GM12878 (cell line): ENCODE measurements around the gene NFYC. TPM values are rescaled to one million over a fixed set of nuclear protein-coding genes. Genes with fewer than 3 reads are reported as not detected.

Experiments used
- CEBPB ChIP-seq, 2 experiments: fragments of 150-350 bp in 1 of 2; IDR thresholded peaks; 2 replicates each; pipeline ENCODE4 v1.6.1; 2012 to 2014; ENCODE audit warnings: low read depth in 2 of 2, low read length in 2 of 2, borderline replicate concordance in 1 of 2, inconsistent platforms in 1 of 2
- MAX ChIP-seq: IDR thresholded peaks from 2 replicates; pipeline ENCODE4 v1.6.1; 2012; ENCODE audit warnings: low read depth, low read length, improper control_type of control experiment
- NR2C2 ChIP-seq: IDR thresholded peaks from 2 replicates; pipeline ENCODE4 v1.6.1; 2011; ENCODE audit warnings: borderline replicate concordance, low read depth; ENCODE audit not compliant: control insufficient read depth, insufficient read length
- PKNOX1 ChIP-seq: fragments of 450-650 bp; IDR thresholded peaks from 2 replicates; pipeline ENCODE4 v1.6.1; 2016; ENCODE audit warnings: mild to moderate bottlenecking
- RUNX3 ChIP-seq: IDR thresholded peaks from 2 replicates; pipeline ENCODE4 v1.6.1; 2012; ENCODE audit warnings: low read length, inconsistent platforms
- SUPT20H ChIP-seq: IDR thresholded peaks from 2 replicates; pipeline ENCODE4 v1.6.1; 2011; ENCODE audit warnings: low read depth, mild to moderate bottlenecking, low read length, moderate library complexity, borderline replicate concordance; ENCODE audit not compliant: control insufficient read depth
- ZBTB4 ChIP-seq: fragments of 450-650 bp; formaldehyde crosslinking; IDR thresholded peaks from 2 replicates; pipeline ENCODE4 v1.4.0; 2022; ENCODE audit warnings: mild to moderate bottlenecking, moderate library complexity
- polyA plus RNA-seq, 11 experiments: library from polyadenylated mRNA; depleted of rRNA in 4 of 11; unstranded in 6 of 11; stranded (reverse) in 5 of 11; fragments of >200 nt; fragmentation: Nextera tagmentation in 4 of 11; fragmentation: Illumina TruSeq in 1 of 11; extraction: Ambion mirVana in 4 of 11; extraction: Trizol in 1 of 11; gene quantifications; 1 replicate in 1 of 11; 2 replicates in 10 of 11; pipeline versions ENCODE4 v1.2.1 to v1.2.3, GENCODE V29; 2011 to 2016; ENCODE audit warnings: inconsistent platforms in 2 of 11, missing spikeins in 2 of 11, low read depth in 1 of 11
- total RNA-seq, 4 experiments: library from RNA; depleted of rRNA in 3 of 4; stranded (reverse); fragments of >200 nt in 3 of 4; fragmentation: Illumina TruSeq in 1 of 4; extraction: Trizol in 1 of 4; gene quantifications; 2 replicates each; pipeline versions ENCODE4 v1.2.1 to v1.2.3, GENCODE V29; 2013 to 2021

Gene NFYC
- total and polyA plus RNA-seq, 10 of the 15 experiments (the other 5 are each of a cell fraction or from before 2014, with no cell fraction given), result 4.3 to 84.2 (median 58.3) TPM

- no peak for TF ChIP-seq SUPT20H
- TF ChIP-seq PKNOX1, result no peak
- no peak for TF ChIP-seq NR2C2
- TF ChIP-seq CEBPB (IDR thresholded peaks at IDR 0.05; ENCODE audit: borderline replicate concordance in 1 of 2, low read depth in 2 of 2, low read length in 2 of 2), result no peak
- no peak for TF ChIP-seq ZBTB4 (CRISPR knock-in tag)
- TF ChIP-seq MAX, result no peak
- no peak for TF ChIP-seq RUNX3
Observed at GRCh38 chr1:40806240-40806639, 114.7 kb downstream of the NFYC start (continued).
